SU-DHL-6 (cell line): ENCODE results near the gene TIAM2.

Experiments
- H2AFZ ChIP-seq: fragments of 200-600 bp; sonication (generic); 2 replicates; pipeline ENCODE4 v1.6.1; 2014; ENCODE audit warnings: low read depth, mild to moderate bottlenecking, moderate library complexity, mixed read lengths, antibody characterized with exemption, low read length; ENCODE audit not compliant: severe bottlenecking
- H3F3A ChIP-seq: fragments of 200-600 bp; shearing (Covaris generic); 2 replicates; pipeline ENCODE4 v1.6.0; 2016; ENCODE audit warnings: antibody characterized with exemption, mild to moderate bottlenecking; ENCODE audit not compliant: insufficient read depth
- H3K27ac ChIP-seq: fragments of 200-600 bp; sonication (generic); 2 replicates; pipeline ENCODE4 v1.5.1; 2016; ENCODE audit warnings: low read depth, mild to moderate bottlenecking, low read length, moderate library complexity, mixed read lengths
- H3K27me3 ChIP-seq: fragments of 200-600 bp; sonication (generic), shearing (Covaris generic); 2 replicates; pipeline ENCODE4 v1.6.0; 2014; ENCODE audit warnings: mild to moderate bottlenecking, low read length
- H3K36me3 ChIP-seq: fragments of 200-600 bp; sonication (generic); 2 replicates; pipeline ENCODE4 v1.6.1; 2014; ENCODE audit warnings: mild to moderate bottlenecking, low read length, mixed read lengths
- H3K4me2 ChIP-seq: fragments of 300-600, 200-600 bp; shearing (Covaris generic), sonication (generic); 2 replicates; pipeline ENCODE4 v1.6.0; 2014; ENCODE audit warnings: low read length, low read depth, mild to moderate bottlenecking; ENCODE audit not compliant: poor library complexity, severe bottlenecking
- H3K4me3 ChIP-seq: fragments of 200-600 bp; sonication (generic); 2 replicates; pipeline ENCODE4 v1.5.1; 2014; ENCODE audit warnings: antibody characterized with exemption, low read length, mild to moderate bottlenecking, mixed read lengths; ENCODE audit not compliant: insufficient read depth, poor library complexity, severe bottlenecking
- H3K79me2 ChIP-seq: fragments of 200-600 bp; sonication (generic); 2 replicates; pipeline ENCODE4 v1.6.1; 2014; ENCODE audit warnings: mild to moderate bottlenecking, low read length, moderate library complexity; ENCODE audit not compliant: insufficient read depth
- H3K9ac ChIP-seq: fragments of 200-600 bp; sonication (generic); 2 replicates; pipeline ENCODE4 v1.7.0; 2014; ENCODE audit warnings: mild to moderate bottlenecking, low read length
- H3K9me2 ChIP-seq: fragments of 200-600 bp; sonication (generic); replicated peaks from 2 replicates; pipeline ENCODE4 v1.6.1; 2014; ENCODE audit warnings: low read length; ENCODE audit not compliant: insufficient read depth
- H3K9me3 ChIP-seq: fragments of 200-600 bp; sonication (generic); 2 replicates; pipeline ENCODE4 v1.6.1; 2014; ENCODE audit warnings: low read length, mixed read lengths; ENCODE audit not compliant: insufficient read depth
- H4K20me1 ChIP-seq: fragments of 200-600 bp; sonication (generic); 2 replicates; pipeline ENCODE4 v1.6.1; 2014; ENCODE audit warnings: low read depth, mild to moderate bottlenecking, antibody characterized with exemption, low read length, moderate library complexity, mixed read lengths
- CTCF ChIP-seq: fragments of 200-600 bp; sonication (generic); IDR thresholded peaks from one replicate; pipeline ENCODE4 v1.5.1; 2017; ENCODE audit warnings: antibody characterized with exemption, mild to moderate bottlenecking, low read length, moderate library complexity; ENCODE audit not compliant: insufficient read depth, poor library complexity, severe bottlenecking
- EZH2phosphoT487 ChIP-seq: fragments of 200-600 bp; sonication (generic), shearing (Covaris generic); conservative IDR thresholded peaks from 2 replicates; pipeline ENCODE4 v1.6.1; 2018; ENCODE audit warnings: mild to moderate bottlenecking, antibody characterized with exemption, low read length, moderate library complexity, mixed read lengths

Gene TIAM2

GRCh38 chr6:155271145-155271544 is 276.0 kb downstream of the TIAM2 start:
- Histone ChIP-seq H4K20me1 (no peaks in the 10 kb centered on the region), H3F3A (no peaks in the 10 kb centered on the region), H3K36me3 (peaks cover 10% of the 10 kb centered on the region; the same call in 1 of the 2 replicates), H3K27ac (no peak overlapping the region), H3K9ac (no peak overlapping the region), H3K27me3 (no peaks in the 10 kb centered on the region), H2AFZ (no peak overlapping the region), H3K9me2 (no peaks in the 10 kb centered on the region), H3K4me2 (no peak overlapping the region), H3K79me2 (no peaks in the 10 kb centered on the region), H3K4me3 (no peak overlapping the region), H3K9me3 (no peaks in the 10 kb centered on the region)
- TF ChIP-seq EZH2phosphoT487: no peak
- no peak for TF ChIP-seq CTCF

DNA sequence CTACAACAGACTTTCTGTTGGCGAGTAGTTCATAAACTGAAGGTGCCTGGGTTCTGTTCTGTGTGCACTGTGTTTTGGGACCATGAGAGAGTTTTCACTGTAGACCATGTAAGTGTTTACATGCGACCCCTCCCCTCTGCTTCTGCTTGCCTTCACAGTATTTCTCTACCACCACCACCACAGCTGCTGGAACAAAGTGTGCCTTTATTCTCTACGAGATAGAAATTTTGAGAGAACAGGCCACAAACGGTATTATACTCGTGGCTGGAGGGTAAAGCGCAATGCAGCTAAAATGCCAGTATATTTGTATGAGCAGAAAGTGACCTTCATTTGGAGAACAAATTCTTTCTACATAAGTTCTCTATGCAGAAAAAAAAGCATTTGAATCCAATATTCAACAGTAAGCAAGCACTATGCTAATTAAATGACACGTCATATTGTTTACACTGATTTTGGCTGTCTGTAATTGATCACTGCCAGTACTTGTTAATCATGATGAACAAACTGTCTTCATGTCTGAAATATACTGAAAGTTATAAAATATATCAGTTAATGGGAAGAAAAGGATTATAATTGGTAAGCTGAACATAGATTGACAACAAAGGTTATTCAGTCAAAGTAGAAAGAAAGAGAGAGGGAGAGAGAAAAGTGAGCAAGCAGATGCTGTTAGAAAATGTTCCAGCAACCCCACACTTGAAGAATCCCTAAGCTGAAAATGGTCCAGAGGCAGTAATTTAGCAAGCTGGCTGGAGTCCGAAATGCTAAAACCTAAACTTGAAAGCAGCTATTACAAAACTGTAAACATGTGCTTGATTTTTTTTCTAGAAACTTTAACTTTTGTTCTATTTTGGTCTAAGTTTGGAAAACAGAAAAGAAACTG is 277.5 kb downstream of the TIAM2 start:
- H3K36me3 ChIP-seq: peaks cover 13% of the 10 kb centered on the region; the same call in 1 of the 2 replicates
- no peak overlapping the region for H3K4me3 ChIP-seq
- no peaks in the 10 kb centered on the region for H4K20me1 ChIP-seq
- no peak overlapping the region for H3K27ac ChIP-seq
- H3K9me2 ChIP-seq: no peaks in the 10 kb centered on the region
- no peak overlapping the region for H3K4me2 ChIP-seq
- no peak overlapping the region for H3K9ac ChIP-seq
- TF ChIP-seq CTCF (no peak), EZH2phosphoT487 (no peak)
- no peaks in the 10 kb centered on the region for H3K79me2 ChIP-seq
- H2AFZ ChIP-seq: no peak overlapping the region
- H3K9me3 ChIP-seq: no peaks in the 10 kb centered on the region
- no peaks in the 10 kb centered on the region for H3K27me3 ChIP-seq
- no peaks in the 10 kb centered on the region for H3F3A ChIP-seq

- H3K9me3 ChIP-seq: no peaks in the 10 kb centered on the region
- no peak overlapping the region for H3K4me3 ChIP-seq
- H3K27me3 ChIP-seq: no peaks in the 10 kb centered on the region
- H3K9ac ChIP-seq: no peak overlapping the region
- H2AFZ ChIP-seq: no peak overlapping the region
- no peak overlapping the region for H3K4me2 ChIP-seq
- H3K79me2 ChIP-seq: no peaks in the 10 kb centered on the region
- no peak for TF ChIP-seq CTCF
- TF ChIP-seq EZH2phosphoT487: no peak
- H3F3A ChIP-seq: no peaks in the 10 kb centered on the region
- no peaks in the 10 kb centered on the region for H3K9me2 ChIP-seq
- H4K20me1 ChIP-seq: no peaks in the 10 kb centered on the region
- H3K27ac ChIP-seq: no peak overlapping the region
- H3K36me3 ChIP-seq: peaks cover 15% of the 10 kb centered on the region; the same call in 1 of the 2 replicates
Observed at GRCh38 chr6:155273431-155273830, 278.3 kb downstream of the TIAM2 start.
